D721Med (cell line): ENCODE measurements around the gene CDK11B.

ENCODE experiments used
- DNase-seq: peaks from one replicate; pipeline ENCODE4 v3.0.0; 2011; ENCODE audit warnings: low spot score; ENCODE audit not compliant: insufficient read length
- FAIRE-seq: peaks from 2 replicates; lab custom pipeline; 2011; peaks lifted over from hg19 to GRCh38; lab: Jason Lieb, UNC
- TF ChIP-seq, protein P1 (sequence below): IDR thresholded peaks from 2 replicates; pipeline ENCODE4 v1.5.1; 2012; ENCODE audit warnings: mild to moderate bottlenecking, control low read depth; ENCODE audit not compliant: insufficient read depth; ENCODE audit errors: missing control alignments

Gene CDK11B

DNA sequence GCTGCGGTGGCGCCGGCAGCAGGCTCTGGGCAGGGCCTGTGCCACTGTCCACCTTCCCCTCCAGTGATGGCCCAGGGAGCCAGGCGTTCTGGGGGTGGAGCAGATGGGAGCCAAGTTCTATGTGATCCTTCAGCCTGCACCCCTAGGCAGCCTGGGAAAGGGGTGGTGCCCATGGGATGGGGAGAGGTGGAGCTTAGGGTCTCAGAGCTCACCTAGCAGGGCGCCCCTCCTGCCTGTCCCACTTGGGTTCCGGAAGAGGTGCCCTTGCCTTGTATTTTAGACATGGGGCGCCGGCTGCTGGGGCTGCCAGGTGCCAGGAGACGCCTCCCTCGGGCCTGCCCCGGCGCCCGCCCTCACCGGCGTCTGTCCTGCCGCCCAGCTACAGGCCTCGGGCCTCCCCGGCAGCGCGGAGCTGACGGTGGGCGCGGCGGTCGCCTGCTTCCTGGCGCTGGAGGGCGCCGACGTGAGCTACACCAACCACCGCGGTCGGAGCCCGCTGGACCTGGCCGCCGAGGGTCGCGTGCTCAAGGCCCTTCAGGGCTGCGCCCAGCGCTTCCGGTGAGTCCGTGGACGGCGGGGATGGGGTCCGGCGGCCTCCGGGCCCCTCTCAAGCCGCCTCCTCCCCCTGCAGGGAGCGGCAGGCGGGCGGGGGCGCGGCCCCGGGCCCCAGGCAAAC is 29.9 kb downstream of the CDK11B start:
- FAIRE-seq = no peak
- DNase-seq = no peak

DNA sequence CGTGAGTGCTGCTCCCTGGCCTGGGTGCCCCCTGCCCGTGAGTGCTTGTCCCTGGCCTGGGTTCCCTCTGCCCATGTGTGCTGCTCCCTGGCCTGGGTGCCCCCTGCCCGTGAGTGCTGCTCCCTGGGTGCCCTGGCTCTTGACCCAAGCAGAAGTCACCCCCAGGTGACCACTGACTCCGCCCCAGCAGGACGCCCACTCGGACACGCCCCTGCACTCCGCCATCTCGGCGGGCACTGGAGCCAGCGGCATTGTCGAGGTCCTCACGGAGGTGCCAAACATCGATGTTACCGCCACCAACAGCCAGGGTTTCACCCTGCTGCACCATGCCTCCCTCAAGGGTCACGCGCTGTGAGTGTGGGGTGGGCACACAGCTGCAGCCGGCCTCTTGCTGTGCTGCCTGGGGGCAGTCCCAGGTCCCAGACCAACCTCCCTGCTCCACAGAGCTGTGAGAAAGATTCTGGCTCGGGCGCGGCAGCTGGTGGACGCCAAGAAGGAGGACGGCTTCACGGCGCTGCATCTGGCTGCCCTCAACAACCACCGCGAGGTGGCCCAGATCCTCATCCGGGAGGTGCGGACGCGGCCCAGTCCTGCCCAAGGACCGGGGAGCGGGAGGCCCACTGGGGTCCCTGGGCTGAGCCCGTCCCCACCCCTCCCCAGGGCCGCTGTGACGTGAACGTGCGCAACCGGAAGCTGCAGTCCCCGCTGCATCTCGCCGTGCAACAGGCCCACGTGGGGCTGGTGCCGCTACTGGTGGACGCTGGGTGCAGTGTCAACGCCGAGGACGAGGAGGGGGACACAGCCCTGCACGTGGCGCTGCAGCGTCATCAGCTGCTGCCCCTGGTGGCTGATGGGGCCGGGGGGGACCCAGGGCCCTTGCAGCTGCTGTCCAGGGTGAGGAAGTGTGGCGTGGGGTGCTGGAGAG is 30.7 kb downstream of the CDK11B start:
- TF ChIP-seq, protein P1, sequence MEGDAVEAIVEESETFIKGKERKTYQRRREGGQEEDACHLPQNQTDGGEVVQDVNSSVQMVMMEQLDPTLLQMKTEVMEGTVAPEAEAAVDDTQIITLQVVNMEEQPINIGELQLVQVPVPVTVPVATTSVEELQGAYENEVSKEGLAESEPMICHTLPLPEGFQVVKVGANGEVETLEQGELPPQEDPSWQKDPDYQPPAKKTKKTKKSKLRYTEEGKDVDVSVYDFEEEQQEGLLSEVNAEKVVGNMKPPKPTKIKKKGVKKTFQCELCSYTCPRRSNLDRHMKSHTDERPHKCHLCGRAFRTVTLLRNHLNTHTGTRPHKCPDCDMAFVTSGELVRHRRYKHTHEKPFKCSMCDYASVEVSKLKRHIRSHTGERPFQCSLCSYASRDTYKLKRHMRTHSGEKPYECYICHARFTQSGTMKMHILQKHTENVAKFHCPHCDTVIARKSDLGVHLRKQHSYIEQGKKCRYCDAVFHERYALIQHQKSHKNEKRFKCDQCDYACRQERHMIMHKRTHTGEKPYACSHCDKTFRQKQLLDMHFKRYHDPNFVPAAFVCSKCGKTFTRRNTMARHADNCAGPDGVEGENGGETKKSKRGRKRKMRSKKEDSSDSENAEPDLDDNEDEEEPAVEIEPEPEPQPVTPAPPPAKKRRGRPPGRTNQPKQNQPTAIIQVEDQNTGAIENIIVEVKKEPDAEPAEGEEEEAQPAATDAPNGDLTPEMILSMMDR = no peak
- no peak for DNase-seq
- FAIRE-seq = no peak

More for the DNA sequence above, 29.9 kb downstream of the CDK11B start:
- TF ChIP-seq, protein P1 = no peak

DNA sequence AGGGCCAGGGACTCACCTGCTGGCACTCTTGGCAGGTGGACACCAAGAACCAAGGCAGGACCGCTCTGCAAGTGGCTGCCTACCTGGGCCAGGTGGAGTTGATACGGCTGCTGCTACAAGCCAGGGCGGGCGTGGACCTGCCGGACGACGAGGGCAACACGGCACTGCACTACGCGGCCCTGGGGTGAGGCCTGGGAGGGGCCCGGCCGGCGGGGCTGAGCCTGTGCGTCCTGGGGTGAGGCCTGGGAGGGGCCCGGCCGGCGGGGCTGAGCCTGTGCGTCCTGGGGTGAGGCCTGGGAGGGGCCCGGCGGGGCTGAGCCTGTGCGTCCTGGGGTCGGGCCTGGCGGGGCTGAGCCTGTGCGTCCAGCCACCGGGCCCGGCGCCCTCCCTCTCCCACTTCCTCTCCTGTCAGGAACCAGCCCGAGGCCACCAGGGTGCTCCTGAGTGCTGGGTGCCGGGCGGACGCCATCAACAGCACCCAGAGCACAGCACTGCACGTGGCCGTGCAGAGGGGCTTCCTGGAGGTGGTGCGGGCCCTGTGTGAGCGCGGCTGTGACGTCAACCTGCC is 31.5 kb downstream of the CDK11B start:
- FAIRE-seq (no peak), DNase-seq (no peak)
- TF ChIP-seq, protein P1 = no peak

DNA sequence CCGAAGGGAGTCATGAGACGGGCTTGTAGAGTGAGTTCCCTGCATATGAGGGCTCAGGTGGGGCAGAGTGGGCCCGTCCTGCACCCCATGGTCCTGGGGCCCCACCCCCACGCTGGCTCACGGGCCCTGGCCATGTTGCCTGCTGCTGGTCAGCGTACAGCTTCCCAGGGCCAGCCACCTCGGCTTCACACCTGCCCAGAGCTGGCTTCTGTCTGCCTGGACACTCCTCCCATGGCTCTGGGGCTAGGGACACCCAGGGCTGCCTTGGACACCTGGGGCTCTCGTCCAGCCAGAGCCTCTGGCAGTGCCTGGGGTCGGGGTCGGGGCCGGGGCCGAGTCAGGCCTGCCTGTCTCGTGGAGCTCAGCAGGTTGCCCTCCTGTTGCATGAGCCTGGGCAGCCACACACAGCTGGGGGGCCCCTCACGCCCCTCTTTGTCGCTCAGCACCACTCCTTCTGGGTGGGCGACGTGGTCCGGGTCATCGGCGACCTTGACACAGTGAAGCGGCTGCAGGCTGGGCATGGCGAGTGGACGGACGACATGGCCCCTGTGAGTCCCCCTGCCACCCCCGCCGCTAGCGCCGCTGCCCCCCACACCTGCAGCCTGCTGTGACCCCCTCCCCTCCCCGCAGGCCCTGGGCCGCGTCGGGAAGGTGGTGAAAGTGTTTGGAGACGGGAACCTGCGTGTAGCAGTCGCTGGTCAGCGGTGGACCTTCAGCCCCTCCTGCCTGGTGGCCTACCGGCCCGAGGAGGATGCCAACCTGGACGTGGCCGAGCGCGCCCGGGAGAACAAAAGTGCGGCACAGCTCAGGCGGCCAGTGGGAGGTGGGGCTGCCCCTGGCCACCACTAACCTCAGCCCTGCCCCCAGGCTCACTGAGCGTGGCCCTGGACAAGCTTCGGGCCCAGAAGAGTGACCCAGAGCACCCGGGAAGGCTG is 32.3 kb downstream of the CDK11B start:
- no peak for DNase-seq
- TF ChIP-seq, protein P1 = no peak
- FAIRE-seq = no peak

DNA sequence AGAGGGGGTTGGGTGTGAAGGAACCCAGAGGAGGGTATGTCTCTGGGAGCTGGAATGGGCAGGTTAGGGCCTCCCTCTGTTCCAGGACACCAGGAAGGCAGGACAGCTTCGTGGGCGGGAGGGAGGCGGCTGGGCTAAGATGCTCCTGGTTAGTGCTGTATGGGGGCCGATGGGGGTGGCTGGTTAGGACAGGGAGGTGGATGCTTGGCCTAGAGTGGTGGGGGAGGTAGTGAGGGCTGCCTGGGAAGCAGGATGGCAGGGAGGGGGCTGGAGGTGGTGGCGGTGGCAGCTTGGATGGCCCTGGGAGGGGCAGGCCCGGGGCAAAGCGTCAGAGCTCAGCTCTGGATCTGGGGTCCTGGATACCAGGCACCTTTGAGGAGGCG is 33.0 kb downstream of the CDK11B start:
- DNase-seq (no peak), FAIRE-seq (no peak)
- TF ChIP-seq, protein P1 = no peak

DNA sequence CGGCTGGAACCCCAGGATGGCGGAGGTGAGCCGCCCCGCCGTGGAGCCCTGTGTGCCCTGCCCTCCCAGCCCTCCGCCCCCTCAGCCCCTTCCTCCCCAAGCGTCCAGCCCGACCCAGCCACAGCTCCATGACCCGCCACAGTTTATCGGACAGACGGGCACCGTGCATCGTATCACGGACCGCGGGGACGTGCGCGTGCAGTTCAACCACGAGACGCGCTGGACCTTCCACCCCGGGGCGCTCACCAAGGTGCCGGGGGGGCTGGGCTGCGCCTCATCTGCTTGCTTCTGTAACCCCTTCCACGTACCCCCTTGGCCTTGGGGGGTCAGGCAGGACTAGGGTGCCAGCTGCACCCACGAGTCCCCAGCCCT is 33.4 kb downstream of the CDK11B start:
- TF ChIP-seq, protein P1 = no peak
- no peak for FAIRE-seq

More for the DNA sequence above, 33.4 kb downstream of the CDK11B start:
- no peak for DNase-seq
